WTC11 (cell line): ENCODE measurements around the gene UQCC2.

Source experiments
- JUN ChIP-seq: sonication (generic); formaldehyde crosslinking; IDR thresholded peaks from 2 replicates; pipeline ENCODE4 v1.8.0; 2023; ENCODE audit warnings: mild to moderate bottlenecking, missing genetic modification reagents
- NFYB ChIP-seq: sonication (generic); formaldehyde crosslinking; conservative IDR thresholded peaks from 2 replicates; pipeline ENCODE4 v1.8.0; 2022; ENCODE audit warnings: low read depth, missing genetic modification reagents
- ZNF138 ChIP-seq: sonication (generic); formaldehyde crosslinking; conservative IDR thresholded peaks from 2 replicates; pipeline ENCODE4 v1.8.1; 2022; ENCODE audit warnings: mild to moderate bottlenecking, moderate library complexity, missing genetic modification reagents
- TF ChIP-seq, protein P1 (sequence below): fragments of 200-600 bp; IDR thresholded peaks from 2 replicates; pipeline ENCODE4 v1.8.0; 2022; ENCODE audit warnings: antibody characterized with exemption
- TF ChIP-seq, protein P2 (sequence below): sonication (generic); formaldehyde crosslinking; IDR thresholded peaks from 2 replicates; pipeline ENCODE4 v1.8.0; 2022; ENCODE audit warnings: mild to moderate bottlenecking, missing genetic modification reagents
- TF ChIP-seq, protein P3 (sequence below): sonication (generic); formaldehyde crosslinking; IDR thresholded peaks from 2 replicates; pipeline ENCODE4 v1.8.0; 2023; ENCODE audit warnings: missing genetic modification reagents
- TF ChIP-seq, protein P4 (sequence below): sonication (generic); formaldehyde crosslinking; IDR thresholded peaks from 2 replicates; pipeline ENCODE4 v1.8.1; 2022; ENCODE audit warnings: low read depth, missing genetic modification reagents, borderline replicate concordance

DNA sequence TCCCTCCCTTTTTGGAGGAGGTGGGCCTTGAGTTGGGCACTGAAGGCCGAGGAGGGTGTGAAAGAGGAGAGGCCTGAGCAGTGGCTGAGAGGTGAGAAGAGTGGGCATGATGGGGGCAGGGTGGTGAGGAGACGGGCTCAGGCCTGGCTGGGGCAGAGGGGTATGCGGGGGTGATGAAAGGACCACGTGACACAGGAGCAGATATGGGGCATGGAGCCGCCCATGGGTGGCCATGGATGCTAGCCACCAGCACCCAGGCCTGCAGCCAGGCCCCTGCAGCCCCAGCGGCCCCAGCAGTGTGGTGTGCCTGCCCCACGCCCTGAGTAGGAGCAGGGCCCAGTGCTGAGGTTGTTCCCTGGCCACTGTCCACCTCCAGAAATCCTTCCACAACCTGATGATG lies 26.5 kb downstream of the UQCC2 start:
- TF ChIP-seq ZNF138 (no peak), NFYB (no peak), JUN (CRISPR knock-in tag) (no peak)
- TF ChIP-seq, protein P1, sequence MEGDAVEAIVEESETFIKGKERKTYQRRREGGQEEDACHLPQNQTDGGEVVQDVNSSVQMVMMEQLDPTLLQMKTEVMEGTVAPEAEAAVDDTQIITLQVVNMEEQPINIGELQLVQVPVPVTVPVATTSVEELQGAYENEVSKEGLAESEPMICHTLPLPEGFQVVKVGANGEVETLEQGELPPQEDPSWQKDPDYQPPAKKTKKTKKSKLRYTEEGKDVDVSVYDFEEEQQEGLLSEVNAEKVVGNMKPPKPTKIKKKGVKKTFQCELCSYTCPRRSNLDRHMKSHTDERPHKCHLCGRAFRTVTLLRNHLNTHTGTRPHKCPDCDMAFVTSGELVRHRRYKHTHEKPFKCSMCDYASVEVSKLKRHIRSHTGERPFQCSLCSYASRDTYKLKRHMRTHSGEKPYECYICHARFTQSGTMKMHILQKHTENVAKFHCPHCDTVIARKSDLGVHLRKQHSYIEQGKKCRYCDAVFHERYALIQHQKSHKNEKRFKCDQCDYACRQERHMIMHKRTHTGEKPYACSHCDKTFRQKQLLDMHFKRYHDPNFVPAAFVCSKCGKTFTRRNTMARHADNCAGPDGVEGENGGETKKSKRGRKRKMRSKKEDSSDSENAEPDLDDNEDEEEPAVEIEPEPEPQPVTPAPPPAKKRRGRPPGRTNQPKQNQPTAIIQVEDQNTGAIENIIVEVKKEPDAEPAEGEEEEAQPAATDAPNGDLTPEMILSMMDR, result no peak
- TF ChIP-seq, protein P2, sequence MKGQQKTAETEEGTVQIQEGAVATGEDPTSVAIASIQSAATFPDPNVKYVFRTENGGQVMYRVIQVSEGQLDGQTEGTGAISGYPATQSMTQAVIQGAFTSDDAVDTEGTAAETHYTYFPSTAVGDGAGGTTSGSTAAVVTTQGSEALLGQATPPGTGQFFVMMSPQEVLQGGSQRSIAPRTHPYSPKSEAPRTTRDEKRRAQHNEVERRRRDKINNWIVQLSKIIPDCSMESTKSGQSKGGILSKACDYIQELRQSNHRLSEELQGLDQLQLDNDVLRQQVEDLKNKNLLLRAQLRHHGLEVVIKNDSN (CRISPR knock-in tag), result no peak
- TF ChIP-seq, protein P3, sequence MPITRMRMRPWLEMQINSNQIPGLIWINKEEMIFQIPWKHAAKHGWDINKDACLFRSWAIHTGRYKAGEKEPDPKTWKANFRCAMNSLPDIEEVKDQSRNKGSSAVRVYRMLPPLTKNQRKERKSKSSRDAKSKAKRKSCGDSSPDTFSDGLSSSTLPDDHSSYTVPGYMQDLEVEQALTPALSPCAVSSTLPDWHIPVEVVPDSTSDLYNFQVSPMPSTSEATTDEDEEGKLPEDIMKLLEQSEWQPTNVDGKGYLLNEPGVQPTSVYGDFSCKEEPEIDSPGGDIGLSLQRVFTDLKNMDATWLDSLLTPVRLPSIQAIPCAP (CRISPR knock-in tag), result no peak
- TF ChIP-seq, protein P4, sequence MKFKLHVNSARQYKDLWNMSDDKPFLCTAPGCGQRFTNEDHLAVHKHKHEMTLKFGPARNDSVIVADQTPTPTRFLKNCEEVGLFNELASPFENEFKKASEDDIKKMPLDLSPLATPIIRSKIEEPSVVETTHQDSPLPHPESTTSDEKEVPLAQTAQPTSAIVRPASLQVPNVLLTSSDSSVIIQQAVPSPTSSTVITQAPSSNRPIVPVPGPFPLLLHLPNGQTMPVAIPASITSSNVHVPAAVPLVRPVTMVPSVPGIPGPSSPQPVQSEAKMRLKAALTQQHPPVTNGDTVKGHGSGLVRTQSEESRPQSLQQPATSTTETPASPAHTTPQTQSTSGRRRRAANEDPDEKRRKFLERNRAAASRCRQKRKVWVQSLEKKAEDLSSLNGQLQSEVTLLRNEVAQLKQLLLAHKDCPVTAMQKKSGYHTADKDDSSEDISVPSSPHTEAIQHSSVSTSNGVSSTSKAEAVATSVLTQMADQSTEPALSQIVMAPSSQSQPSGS (CRISPR knock-in tag), result no peak
